Gastrocnemius medialis (tissue), 4 donors: ENCODE results near the gene ECHDC1. TPM values are rescaled to one million over a fixed set of nuclear protein-coding genes. Genes with fewer than 3 reads are reported as not detected.

Source experiments
- ATAC-seq, 2 donors: fragments of 150-250 bp; one replicate each; pipeline ENCODE4 v1.9.1; 2016
- DNase-seq, 2 donors: peaks; one replicate each; pipeline ENCODE4 v3.0.0-alpha.2; 2019
- H3K27ac ChIP-seq, 4 donors: fragments of 200-600 bp; sonication (generic); 1 replicate in 1 of 4; 2 replicates in 3 of 4; pipeline ENCODE4 v1.5.1; 2016 to 2018; ENCODE audit warnings: mild to moderate bottlenecking in 2 of 4, moderate library complexity in 1 of 4
- H3K27me3 ChIP-seq, 3 donors: fragments of 200-600 bp; sonication (generic) in 2 of 3; 1 replicate in 1 of 3; 2 replicates in 2 of 3; pipeline versions ENCODE4 v1.5.1 to v1.6.0; 2016 to 2019; ENCODE audit warnings: mild to moderate bottlenecking in 1 of 3, moderate library complexity in 1 of 3
- H3K36me3 ChIP-seq, 2 donors: fragments of 200-600 bp; sonication (generic) in 1 of 2; one replicate each; pipeline ENCODE4 v1.5.1; 2017 to 2018
- H3K4me1 ChIP-seq, 2 donors: fragments of 200-600 bp; sonication (generic) in 1 of 2; one replicate each; pipeline ENCODE4 v1.5.1; 2016 to 2017; ENCODE audit warnings: mild to moderate bottlenecking in 2 of 2
- H3K4me3 ChIP-seq, 4 donors: fragments of 200-600 bp; sonication (generic) in 3 of 4; 1 replicate in 1 of 4; 2 replicates in 3 of 4; pipeline ENCODE4 v1.5.1; 2016 to 2019; ENCODE audit warnings: mild to moderate bottlenecking in 2 of 4
- H3K9me3 ChIP-seq, 3 donors: fragments of 200-600 bp; sonication (generic) in 2 of 3; 1 replicate in 1 of 3; 2 replicates in 2 of 3; pipeline ENCODE4 v1.5.1; 2016 to 2019
- POLR2A ChIP-seq, 2 donors: fragments of 450-650 bp; IDR thresholded peaks; one replicate each; pipeline ENCODE4 v1.6.1; 2017; ENCODE audit warnings: antibody characterized with exemption in 2 of 2, mild to moderate bottlenecking in 2 of 2, moderate library complexity in 2 of 2
- in situ Hi-C, 4 donors: fragments of 200-750 bp; cut with MboI; loops; one replicate each; pipeline versions ENCODE4 v1.15.0 to v1.8.0; 2017; ENCODE audit warnings: low sequenced_read_pairs in 4 of 4
- intact Hi-C: fragments of 100-400 bp; cut with DNase I; formaldehyde crosslinking; loops from one replicate; pipeline ENCODE4 v1.15.1; 2023; ENCODE audit warnings: low total_unique reads
- total RNA-seq, 4 donors: library from RNA; depleted of rRNA; stranded (reverse); fragments of >200 nt; gene quantifications; one replicate each; pipeline versions ENCODE4 v1.1.0 to v1.2.3, GENCODE V29; 2016
- TF ChIP-seq, protein P1 (sequence below), 5 experiments: fragments of 450-650 bp in 3 of 5; fragments of 200-600 bp in 2 of 5; sonication (generic) in 2 of 5; IDR thresholded peaks in 4 of 5; conservative IDR thresholded peaks in 1 of 5; 1 replicate in 4 of 5; 2 replicates in 1 of 5; pipeline ENCODE4 v1.5.1; 2016 to 2019; ENCODE audit warnings: antibody characterized with exemption in 5 of 5, mild to moderate bottlenecking in 3 of 5, moderate library complexity in 3 of 5

ECHDC1 gene
- total RNA-seq, 4 donors from 2014 or later: 31.4 to 45.3 (median 33.6) TPM

DNA sequence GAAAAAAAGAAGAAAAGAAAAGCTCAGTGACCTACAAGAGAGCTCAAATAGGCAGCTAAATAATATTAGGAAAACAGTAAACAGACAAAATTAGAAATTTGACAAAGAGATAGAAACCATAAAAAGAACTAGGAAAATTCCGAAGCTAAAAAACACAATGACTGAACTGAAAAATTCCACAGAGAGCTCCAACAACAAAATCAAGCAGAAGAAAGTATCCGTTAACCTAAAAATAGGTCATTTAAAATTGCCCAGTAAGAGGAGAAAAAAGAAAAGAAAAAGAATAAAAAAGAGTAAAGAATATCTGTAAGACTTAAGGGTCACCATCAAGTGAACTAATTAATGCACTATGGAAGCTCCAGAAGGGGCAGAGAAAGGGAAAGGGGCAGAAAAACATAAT is 6.6 kb upstream of the ECHDC1 start:
- no peak for ATAC-seq
- TF ChIP-seq POLR2A (IDR thresholded peaks at IDR 0.05): no peak
- TF ChIP-seq, protein P1, sequence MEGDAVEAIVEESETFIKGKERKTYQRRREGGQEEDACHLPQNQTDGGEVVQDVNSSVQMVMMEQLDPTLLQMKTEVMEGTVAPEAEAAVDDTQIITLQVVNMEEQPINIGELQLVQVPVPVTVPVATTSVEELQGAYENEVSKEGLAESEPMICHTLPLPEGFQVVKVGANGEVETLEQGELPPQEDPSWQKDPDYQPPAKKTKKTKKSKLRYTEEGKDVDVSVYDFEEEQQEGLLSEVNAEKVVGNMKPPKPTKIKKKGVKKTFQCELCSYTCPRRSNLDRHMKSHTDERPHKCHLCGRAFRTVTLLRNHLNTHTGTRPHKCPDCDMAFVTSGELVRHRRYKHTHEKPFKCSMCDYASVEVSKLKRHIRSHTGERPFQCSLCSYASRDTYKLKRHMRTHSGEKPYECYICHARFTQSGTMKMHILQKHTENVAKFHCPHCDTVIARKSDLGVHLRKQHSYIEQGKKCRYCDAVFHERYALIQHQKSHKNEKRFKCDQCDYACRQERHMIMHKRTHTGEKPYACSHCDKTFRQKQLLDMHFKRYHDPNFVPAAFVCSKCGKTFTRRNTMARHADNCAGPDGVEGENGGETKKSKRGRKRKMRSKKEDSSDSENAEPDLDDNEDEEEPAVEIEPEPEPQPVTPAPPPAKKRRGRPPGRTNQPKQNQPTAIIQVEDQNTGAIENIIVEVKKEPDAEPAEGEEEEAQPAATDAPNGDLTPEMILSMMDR (IDR thresholded peaks at IDR 0.05 in 4 of 5, conservative IDR thresholded peaks at IDR 0.05 in 1 of 5): no peak
- DNase-seq: no peak
- Histone ChIP-seq H3K27ac (no peak overlapping the region), H3K9me3 (peaks cover 0 to 1% (median 0%) of the 10 kb centered on the region in 3 donors), H3K36me3 (no peaks in the 10 kb centered on the region), H3K27me3 (no peaks in the 10 kb centered on the region), H3K4me3 (no peak overlapping the region), H3K4me1 (no peaks in the 10 kb centered on the region)
- intact Hi-C loops: no loop called here
- in situ Hi-C loops: loop anchor here in 2 of 4 donors (10.0 to 25.0 kb wide), 2 partner anchors 115 to 187 kb away; no protein-coding TSS in a partner anchor

DNA sequence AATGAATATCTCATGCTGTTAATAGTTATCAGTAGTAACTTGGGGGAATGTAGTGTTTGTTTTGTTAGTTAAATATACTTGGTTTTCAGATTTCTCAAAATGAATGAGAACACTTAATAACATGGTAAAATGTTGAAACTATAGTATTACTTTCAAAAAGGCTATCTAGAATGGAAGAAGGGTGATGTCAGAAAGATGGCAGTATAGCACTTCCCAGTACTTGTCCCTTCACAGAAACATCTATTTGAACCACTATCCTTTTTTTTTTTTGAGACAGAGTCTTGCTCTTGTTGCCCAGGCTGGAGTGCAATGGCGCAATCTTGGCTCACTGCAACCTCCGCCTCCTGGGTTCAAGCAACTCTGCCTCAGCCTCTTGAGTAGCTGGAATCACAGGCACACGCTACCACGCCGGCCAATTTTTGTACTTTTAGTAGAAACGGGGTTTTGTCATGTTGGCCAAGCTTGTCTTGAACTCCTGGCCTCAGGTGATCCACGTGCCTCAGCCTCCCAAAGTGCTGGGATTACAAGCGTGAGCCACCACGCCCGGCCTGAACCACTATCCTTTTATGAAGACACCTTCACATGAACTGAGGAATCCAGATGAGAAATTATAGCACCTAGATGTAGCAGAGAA is 4.7 kb upstream of the ECHDC1 start:
- in situ Hi-C loops: loop anchor here in 2 of 4 donors (10.0 to 25.0 kb wide), 2 partner anchors 117 to 189 kb away; no protein-coding TSS in a partner anchor
- Histone ChIP-seq H3K9me3 (no peaks in the 10 kb centered on the region), H3K4me1 (peaks cover 0 to 5% of the 10 kb centered on the region in 2 donors), H3K36me3 (no peaks in the 10 kb centered on the region), H3K4me3 (no peak overlapping the region), H3K27ac (no peak overlapping the region), H3K27me3 (no peaks in the 10 kb centered on the region)
- TF ChIP-seq, protein P1 (IDR thresholded peaks at IDR 0.05 in 4 of 5, conservative IDR thresholded peaks at IDR 0.05 in 1 of 5): no peak
- intact Hi-C loops: no loop called here
- no peak for ATAC-seq
- DNase-seq: no peak

DNA sequence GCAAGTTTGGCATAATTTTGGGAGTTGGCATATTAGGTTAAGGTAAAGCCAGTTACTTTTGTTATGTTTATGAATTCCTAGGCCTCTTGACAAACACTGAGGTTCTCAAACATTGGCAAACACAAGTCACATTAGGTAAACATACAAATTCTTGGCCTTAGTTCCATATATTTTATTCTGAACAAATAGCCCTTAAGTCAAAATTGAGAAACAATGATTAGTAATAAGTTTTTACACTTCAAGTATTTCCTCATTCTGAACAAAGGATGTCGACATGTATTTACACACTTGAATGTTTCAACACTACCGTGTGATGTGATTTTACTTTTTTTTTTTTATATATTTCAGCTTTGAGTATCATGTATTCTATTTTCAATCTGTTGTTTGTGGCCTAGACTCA is 3.8 kb upstream of the ECHDC1 start:
- Histone ChIP-seq H3K36me3 (no peaks in the 10 kb centered on the region), H3K9me3 (no peaks in the 10 kb centered on the region), H3K27me3 (no peaks in the 10 kb centered on the region), H3K4me3 (no peak overlapping the region), H3K4me1 (peaks cover 2 to 10% of the 10 kb centered on the region in 2 donors), H3K27ac (no peak overlapping the region)
- TF ChIP-seq POLR2A (IDR thresholded peaks at IDR 0.05): no peak
- TF ChIP-seq, protein P1 (IDR thresholded peaks at IDR 0.05 in 4 of 5, conservative IDR thresholded peaks at IDR 0.05 in 1 of 5): no peak
- ATAC-seq (no peak), DNase-seq (no peak)
- in situ Hi-C loops: loop anchor here in 2 of 4 donors (10.0 to 25.0 kb wide), 2 partner anchors 118 to 190 kb away; no protein-coding TSS in a partner anchor
- intact Hi-C loops: loop anchor here (1.0 kb wide), 1 partner anchor 79 kb away; no protein-coding TSS in a partner anchor

DNA sequence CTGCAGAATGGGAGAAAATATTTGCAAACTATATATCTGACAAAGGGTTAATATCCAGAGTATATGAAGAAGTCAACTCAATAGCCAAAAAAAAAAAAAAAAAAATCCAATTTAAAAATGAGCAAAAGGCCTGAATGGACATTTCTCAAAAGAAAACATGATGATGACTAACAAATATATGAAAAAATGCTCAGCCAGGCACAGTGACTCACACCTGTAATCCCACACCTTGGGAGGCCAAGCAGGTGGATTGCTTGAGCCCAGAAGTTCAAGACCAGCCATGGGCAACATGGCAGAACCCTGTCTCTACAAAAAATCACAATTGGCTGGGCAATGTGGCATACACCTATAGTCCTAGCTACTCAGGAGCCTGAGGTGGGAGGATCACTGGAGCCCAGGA is 2.1 kb upstream of the ECHDC1 start:
- peaks cover 13 to 25% of the 10 kb centered on the region in 2 donors for H3K4me1 ChIP-seq
- H3K27me3 ChIP-seq: no peaks in the 10 kb centered on the region
- intact Hi-C loops: no loop called here
- ATAC-seq: no peak
- in situ Hi-C loops: loop anchor here in 2 of 4 donors (10.0 to 25.0 kb wide), 2 partner anchors 119 to 192 kb away; no protein-coding TSS in a partner anchor
- no peak for DNase-seq
- no peak for TF ChIP-seq POLR2A (IDR thresholded peaks at IDR 0.05)
- TF ChIP-seq, protein P1 (IDR thresholded peaks at IDR 0.05 in 4 of 5, conservative IDR thresholded peaks at IDR 0.05 in 1 of 5): no peak
- H3K36me3 ChIP-seq: no peaks in the 10 kb centered on the region
- H3K27ac ChIP-seq: no peak overlapping the region
- H3K9me3 ChIP-seq: no peaks in the 10 kb centered on the region
- H3K4me3 ChIP-seq: no peak overlapping the region
